Stimulated activated CD4-positive, alpha-beta T cell treated with anti-CD3 and anti-CD28 coated beads, Interleukin-1b, Interleukin-23, amount 100 ng/mL, for 1 hour (primary cell): ENCODE data around the gene ADM.
"Not testable (repeated sequence)": the region's sequence is repeated elsewhere in the genome, so short reads cannot be mapped to it uniquely, and the experiment has no call there.

Experiments
- DNase-seq, 2 donors: peaks; one replicate each; pipeline ENCODE4 v3.0.0-alpha.2; 2020; ENCODE audit warnings: low read depth in 2 of 2

ADM gene, protein sequence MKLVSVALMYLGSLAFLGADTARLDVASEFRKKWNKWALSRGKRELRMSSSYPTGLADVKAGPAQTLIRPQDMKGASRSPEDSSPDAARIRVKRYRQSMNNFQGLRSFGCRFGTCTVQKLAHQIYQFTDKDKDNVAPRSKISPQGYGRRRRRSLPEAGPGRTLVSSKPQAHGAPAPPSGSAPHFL

DNA sequence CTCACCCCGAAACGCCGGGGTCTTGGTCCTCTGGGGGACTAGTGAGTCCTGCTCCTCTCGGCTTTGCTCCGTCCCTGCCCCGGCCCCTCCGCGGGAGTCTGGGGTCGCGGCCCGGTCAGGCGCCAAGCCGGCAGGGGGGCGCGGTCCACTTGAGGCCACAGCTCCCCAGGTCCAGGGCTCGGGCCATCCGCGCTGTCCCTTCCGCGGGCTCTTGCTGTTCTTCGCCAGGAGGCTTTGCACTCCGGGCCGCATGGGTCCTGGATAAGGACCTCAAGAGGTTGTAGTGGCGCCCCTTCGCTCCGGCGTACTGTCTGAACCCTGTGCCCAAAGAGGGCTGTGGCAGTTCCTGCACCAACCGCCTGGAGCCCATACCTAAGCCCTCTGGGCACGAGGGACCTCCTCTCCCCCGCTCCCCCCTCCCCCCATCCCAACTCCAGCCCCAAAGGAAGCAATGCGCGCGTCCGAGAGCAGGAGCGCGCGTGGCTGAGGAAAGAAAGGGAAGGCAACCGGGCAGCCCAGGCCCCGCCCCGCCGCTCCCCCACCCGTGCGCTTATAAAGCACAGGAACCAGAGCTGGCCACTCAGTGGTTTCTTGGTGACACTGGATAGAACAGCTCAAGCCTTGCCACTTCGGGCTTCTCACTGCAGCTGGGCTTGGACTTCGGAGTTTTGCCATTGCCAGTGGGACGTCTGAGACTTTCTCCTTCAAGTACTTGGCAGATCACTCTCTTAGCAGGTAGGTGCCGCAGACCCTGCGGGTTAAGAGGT, at the start of gene ADM:
Gene ADM, plus strand, starts transcription at position 579 of the 767 bp plus-strand sequence. CDS start 628 bp downstream, outside the sequence.
- no peak for DNase-seq

DNA sequence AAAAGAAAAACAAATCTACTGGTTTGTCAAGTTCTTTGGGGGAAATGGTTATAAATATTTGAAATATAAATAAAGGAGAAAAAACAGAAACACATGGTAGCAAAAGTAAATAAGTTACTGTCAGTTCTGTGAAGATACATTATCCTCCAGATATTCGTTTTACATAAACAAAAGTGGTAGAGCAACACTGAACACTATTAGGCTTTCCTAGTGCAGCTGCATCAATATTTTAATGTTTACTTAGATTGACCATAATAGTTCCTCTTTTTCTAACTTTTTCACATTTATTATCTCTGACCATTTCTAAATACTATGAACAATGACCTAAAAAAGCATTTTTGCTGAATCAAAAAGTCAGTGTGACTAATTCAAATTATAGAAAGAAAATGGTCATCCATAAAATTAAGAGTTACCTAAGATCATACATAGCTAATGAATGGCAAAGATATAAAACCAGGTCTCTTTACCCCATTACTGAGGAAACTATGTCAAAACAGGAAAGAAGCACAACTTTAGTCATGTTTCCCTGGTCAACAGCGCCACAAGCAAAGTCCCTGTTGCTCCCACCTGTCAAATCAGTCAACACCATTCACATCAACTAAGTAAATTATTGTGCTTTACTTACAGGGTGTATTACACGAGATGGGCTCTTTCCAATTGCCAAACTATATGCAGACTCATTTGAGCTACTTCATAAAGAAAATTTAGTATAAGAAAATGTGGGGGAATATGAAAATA, 49.3 kb upstream of the ADM start:
- DNase-seq, result no peak

DNA sequence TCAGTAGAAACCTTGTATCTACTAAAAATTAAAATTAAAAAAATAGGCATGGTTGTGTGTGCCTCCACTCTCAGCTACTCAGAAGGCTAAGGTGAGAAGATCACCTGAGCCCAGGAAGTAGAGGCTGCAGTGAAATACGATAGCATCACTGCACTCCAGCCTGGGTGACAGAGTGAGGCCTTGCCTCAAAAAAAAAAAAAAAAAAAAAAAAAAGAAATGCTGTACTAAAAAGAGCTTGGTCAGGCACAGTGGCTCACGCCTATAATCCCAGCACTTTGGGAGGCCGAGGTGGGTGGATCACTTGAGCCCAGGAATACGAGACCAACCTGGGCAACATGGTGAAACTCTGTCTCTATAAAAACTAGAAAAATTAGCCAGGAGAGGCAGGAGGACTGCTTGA, 47.4 kb upstream of the ADM start:
- no peak for DNase-seq

DNA sequence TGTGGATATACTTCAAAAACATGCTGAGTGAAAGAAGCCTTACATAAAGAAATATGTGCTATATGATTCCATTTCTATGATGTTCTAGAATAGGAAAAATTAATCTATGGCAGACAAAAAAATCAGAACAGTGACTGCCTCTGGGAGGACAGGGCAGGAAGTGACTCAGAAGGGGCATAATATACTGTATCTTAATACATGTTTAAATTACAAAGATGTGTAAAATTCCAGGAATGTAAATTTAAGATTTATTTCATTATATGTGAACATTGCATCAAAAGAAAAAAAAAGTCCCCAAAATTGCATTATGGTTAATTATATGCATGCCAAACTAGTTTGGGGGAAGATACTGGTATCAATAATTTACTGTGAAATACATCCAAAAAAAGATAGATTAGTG, 43.1 kb upstream of the ADM start:
- DNase-seq, result no peak

DNA sequence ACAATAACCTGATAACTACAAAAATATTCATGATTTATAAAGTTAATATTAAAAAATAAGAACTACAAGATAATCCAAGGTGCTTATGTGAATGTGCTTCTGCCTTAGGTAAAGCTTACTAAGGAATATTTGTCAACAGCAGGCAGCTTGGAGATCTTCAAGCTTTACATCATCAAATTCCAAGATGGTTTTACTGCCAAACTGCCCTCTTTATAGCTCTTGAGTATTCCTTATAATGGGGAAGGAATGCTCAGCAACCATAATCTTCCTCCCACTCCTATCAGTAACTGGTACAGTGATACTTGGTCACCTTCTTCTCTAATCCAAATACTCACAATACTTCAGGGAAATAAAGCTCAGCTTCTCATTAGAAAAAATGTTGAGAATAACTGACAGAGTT, 40.9 kb upstream of the ADM start:
- no peak for DNase-seq

DNA sequence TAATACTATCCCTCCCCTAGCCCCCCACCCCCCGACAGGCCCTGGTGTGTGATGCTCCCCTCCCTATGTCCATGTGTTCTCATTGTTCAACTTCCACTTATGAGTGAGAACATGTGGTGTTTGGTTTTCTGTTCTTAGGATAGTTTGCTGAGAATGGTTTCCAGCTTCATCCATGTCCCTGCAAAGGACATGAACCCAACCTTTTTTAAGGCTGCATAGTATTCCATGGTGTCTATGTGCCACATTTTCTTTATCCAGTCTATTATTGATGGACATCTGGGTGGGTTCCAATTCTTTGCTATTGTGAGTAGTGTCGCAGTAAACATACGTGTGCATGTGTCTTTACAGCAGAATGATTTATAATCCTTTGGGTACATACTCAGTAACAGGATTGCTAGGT, 40.2 kb upstream of the ADM start:
- DNase-seq, result not testable (repeated sequence)

DNA sequence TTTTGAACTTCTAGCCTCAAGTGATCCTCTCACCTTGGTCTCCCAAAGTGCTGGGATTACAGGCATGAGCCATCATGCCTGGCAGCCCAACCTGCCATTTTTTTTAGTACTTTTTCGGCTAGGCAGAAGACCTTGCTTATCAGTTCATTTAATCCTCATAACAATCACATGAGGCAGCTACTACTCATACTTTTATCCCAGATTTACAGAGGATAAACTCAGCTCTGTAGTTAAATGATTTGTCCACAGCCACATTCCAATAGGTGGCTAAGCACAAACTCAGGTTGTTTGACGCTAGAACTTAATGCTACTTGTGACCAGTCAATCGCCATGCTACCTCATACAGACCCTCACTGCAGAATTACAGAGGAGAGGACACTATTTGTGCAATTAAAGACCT, 38.9 kb upstream of the ADM start:
- DNase-seq, result no peak

DNA sequence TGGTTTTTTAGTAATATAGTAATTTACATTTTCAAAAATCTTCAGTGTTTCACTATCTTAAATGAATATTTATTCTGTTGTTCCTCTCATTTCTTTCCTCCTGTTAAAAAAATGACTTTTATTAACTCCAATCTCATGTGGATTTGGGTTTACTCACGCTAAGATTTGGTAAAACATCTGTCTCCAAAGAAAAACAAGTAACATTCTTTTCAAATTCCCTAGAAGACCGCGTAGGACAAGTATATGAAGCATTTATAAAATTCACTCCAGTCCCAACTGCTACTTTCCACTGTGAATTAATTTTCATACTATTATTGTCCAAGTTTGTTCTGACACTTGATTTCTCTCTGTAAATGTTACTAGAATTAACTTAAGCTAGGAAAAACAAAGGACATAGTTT, 37.1 kb upstream of the ADM start:
- no peak for DNase-seq

DNA sequence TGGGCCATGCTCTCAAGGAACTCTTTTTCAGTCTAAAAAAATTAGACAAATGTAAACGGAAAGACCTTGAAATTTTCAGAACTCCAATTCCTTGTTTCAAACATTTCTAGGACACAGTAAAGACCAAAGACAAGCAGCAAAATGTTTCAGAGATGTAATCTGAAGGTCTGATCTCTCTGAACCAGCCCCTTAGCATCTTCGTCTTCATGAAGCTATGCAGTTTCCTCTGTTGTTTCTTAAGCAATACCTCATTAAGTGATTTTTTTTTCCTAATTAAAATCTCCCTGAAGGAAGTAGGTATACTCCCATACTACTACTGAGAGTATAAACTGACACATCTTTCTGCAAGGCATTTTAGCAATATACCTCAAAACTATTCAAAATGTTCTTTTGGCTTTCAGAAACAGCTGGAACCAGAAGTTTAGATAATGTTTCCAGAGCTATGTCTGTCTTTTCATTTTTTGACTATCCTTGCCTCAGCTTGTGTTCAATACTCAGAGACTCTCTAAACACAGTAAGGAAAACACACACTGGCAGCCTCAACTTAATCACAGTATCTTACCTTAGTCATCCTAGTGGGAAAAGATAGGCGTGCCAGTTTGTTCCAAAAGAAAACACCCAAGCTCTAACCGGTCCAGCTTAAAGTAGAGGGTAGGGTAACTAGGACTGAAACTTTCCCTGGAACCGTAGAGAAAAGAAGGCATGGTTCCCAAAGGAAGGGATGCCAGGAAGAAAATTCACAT, 36.0 kb upstream of the ADM start:
- no peak for DNase-seq

DNA sequence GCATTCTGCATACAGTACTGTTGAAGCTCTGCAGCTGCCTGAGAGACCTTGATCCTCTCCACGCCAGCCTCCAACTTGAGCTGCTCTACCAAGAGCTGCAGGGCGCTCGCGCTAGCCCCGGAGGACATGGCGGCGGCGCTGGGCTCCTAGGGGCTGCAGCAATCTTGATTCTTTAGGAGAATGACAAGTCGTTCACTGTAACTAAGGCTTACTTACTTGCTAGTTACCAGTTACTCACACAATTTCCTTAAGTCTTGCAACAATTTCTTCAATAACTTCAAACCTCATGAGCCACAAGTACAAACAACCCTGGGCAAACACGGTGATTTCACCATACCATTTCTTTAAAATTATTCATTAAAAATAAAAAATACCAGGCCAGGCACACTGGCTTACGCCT, 32.7 kb upstream of the ADM start:
- no peak for DNase-seq

DNA sequence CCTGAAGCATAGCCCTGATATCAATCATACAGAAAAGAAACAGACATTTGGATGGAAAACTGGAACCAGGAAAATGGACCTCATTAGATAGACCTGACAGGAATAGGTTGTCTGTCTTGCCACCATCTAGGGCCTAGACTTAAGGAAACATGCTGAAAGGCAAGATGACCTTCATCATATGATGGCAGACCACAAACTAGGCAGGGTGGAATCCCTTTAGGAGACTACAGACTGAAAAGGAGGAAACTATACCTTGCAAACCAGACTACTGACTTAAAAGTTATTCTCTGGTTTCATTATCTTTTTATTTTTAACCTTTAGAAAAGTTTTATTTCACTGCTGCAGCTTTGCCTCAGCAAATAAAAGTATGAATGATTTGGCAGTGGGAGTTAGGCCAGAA, 31.1 kb upstream of the ADM start:
- DNase-seq, result no peak

DNA sequence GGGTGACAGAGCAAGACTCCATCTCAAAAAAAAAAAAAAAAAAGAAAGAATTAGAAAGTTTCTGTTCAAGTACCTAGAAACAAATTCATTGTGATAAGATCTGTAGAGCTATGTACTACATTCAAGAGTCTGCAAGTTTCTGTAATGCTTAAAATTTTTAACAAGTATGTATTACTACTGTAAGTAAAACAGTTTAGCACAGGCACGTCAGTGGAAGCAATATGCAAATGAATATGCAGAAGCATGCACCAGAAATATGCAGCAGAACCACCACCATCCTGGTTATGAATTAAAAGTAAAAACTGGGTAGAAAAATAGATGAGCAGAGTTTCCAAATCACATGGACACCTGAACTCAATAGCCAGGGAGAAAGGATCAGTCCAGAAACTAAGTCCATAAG, 30.1 kb upstream of the ADM start:
- DNase-seq, result no peak

DNA sequence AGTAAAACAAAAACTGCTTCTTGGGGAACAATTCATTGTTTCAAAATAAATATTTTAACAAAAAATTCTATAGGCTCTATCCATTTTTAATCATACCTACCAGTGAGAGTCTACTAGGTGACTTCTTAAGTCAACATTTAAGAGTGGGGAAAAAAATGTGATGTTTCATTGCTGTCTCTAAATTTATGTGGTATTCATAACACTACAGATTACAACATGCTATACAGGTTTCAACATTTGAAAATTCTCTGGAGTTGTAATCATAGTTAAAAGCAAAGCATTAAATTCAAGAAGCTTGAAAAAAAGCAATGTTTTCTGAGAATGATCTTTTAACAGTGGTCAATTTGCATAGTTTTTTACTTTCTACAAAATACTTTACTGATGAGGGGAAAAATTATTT, 29.2 kb upstream of the ADM start:
- no peak for DNase-seq

DNA sequence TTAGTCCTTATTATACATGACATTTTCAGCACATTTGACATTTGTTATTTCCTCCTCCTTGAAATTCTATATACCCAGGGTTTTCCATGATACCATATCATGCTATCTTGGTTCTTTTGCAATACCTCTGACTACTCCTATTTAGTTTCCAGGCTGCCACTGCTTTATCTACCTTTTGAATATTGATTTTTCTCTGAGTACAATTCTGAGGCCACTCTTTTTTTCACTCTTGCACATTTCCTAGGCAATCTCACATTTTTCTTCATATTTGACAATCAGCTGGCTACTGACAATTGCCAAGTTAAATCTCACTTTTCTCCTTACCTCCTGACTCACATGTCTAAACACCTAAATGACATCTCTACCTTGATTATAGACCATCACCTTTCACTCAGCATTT, 22.8 kb upstream of the ADM start:
- DNase-seq, result no peak

DNA sequence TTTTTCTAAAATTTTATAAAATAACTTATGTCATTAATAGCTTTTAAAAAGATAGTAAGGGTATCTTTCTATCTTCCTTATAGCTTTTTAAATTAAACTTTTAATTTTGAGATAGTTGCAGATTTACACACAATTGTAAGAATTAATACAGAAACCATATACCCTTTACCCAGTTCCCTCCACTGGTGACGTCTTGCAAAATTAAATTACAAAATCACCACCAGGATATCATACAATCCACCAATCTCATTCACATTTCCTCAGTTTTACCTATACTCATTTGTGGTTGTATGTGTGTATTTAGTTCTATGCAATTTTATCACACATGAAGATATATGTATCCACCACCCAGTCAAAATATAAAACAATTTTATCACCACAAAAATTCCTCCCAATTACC, 20.9 kb upstream of the ADM start:
- no peak for DNase-seq

DNA sequence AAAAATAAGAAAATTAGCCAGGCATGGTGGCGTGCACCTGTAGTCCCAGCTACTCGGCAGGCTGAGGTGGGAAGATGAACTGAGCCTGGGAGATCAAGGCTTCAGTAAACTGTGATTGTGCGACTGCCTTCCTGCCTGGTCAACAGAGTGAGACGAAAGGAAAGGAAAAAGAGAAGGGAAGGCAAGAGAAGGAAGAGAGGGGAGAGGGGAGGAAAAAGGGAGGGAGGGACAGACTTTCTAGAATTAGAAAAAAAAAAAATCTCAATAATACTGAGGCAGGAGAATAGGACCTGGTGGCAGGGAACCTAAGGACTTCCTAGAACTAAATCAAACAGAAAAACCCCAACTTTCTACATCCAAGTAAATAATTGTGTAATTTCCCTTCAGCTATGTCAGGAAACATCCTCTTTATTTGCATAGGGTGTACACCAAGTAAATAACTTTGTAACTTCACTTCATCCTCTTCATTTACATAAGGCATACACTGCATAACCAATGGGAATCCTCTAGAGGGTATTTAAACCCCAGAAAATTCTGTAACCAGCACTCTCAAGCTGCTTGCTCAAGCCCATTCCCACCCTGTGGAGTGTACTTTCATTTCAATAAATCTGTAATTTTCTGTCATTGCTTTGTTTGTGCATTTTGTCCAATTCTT, 19.6 kb upstream of the ADM start:
- DNase-seq, result no peak

DNA sequence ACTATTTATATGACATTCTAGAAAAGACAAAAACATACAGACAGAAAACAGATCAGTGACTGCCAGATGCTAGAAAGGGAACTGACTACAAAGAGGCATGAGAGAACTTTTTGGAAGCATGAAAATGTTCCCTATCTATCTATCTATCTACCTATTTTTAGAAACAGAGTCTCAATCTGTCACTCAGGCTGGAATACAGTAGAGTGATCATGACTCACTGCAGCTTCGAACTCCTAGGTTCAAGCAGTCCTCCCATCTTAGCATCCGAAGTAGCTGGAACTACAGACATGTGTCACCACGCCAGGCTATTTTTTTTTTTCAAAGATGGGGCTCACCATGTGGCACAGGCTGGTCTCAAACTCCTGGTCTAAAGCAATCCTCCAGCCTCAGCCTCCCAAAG, 17.7 kb upstream of the ADM start:
- no peak for DNase-seq

DNA sequence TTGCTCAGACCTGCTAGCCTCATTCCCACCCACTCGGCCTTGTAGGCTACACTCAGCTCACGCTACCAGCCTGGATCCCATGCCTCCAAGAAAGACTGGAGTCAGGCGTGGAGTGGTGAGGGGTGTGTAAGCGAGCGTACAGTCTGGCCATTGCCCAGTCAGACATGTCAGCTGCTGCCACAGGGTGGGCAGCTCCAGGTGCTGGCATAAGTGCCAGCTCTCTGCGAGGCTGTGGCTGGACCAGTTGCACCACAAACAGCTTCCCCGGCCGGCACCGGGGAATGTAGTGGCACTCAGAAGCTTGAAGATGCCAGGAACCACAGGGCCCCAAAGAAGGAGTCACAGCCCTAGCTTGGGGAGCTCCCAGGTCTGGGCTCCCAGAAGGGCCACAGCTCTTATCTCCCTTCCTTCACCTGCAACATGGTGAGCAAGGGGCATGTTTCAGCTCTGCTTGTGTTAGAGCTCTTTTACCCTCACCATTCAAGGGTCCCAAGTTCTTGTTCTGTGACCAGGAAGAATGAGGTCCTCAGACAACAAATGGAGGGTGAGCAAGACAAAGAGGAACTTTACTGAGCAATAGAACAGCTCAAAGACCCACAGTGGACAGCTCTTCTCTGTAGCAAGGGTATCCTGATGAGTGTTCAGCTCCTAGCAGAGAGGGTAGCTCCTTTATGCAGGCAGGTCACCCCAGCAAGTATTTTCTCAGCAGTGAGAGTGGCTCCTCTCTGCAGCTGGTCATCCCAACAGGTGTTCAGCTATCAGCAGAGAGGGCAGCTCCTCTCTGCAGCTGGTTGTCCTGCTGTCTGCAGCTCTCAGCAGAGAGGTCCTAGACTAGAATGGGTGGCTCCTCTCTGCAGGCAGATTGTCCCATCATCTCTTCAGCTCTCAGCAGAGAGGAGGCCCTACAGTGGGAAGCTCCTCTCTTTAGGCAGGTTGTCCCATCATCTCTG, 16.8 kb upstream of the ADM start:
- DNase-seq, result no peak

DNA sequence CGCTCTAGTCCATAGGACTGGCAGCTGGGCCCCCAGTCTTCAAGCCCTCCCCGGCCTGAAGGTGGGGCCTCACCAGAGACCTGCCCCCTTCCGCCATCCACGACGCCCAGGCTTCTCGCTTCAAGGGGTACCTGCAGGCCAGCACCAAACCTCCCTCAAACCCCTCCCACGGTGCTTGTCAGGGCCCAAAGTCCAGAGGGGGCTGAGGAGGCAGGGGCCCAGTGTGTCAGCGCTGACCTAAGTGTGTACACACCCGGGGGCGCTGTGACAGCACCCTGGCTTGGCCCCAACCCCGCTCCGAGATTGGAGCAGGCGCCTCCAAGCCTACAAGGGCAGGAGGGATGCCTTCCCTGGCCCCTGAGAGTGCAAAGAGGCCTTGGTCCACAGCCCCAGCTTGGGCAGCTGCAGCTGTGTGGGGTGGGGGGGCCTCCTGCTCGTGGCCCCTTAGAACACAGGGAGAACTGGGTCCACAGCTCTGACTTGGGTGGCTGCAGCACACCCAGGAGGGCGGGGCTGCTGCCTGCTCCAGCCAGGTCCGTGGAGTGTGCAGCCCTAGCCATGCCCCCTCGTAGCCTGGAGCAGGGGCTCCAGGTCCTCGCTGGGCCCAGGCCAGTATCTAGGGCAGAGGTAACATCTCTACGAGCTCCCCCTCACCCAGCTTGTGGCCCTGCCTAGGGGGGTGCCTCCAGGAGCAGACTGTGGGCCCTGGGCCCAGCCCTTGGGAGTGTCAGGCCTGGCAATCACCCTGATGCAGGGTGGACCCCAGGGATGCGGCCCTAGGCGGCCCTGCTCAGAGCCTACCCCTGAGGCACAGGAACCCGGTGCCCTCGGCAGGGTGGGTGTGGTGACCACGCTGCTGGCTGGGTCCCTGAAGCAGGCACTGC, 15.8 kb upstream of the ADM start:
- no peak for DNase-seq
